ENCODE data around the gene ZNF605.
A peak's percentile ranks its signal among the peaks of the same experiment; 100 is the strongest.
"Not testable (repeated sequence)": the region's sequence is repeated elsewhere in the genome, so short reads cannot be mapped to it uniquely, and the experiment has no call there.

The ZNF605 gene

GRCh38 chr12:132956011-132956788, at the start of gene ZNF605:
Gene ZNF605, minus strand, starts transcription at chr12:132956306. Its CDS starts 10,671 bp downstream, at chr12:132945635.
- DNase-seq, result peak; percentile 39 to 95 (median 84)

DNA sequence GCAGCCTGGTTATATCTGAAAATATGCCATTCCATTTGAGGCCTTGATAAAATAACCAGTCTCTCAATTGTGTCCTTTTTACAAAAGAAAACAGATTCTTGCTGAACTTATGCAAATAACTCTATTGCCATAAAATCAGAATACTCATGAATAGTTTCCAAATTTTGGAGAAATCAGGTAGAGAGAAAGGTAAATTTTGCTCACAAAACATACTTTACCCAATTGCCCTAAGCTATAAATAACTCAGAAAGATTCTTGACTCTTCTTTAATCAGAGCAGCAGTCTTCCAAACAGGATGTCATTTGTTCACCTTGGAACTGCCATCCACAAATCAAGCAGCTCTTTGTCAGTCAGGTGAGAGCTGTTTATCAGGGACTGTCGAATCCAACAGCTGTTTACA, 42.6 kb upstream of the ZNF605 start:
- no peak for DNase-seq

- DNase-seq, result no peak
Observed at GRCh38 chr12:132986885-132987225, 30.7 kb upstream of the ZNF605 start.

DNA sequence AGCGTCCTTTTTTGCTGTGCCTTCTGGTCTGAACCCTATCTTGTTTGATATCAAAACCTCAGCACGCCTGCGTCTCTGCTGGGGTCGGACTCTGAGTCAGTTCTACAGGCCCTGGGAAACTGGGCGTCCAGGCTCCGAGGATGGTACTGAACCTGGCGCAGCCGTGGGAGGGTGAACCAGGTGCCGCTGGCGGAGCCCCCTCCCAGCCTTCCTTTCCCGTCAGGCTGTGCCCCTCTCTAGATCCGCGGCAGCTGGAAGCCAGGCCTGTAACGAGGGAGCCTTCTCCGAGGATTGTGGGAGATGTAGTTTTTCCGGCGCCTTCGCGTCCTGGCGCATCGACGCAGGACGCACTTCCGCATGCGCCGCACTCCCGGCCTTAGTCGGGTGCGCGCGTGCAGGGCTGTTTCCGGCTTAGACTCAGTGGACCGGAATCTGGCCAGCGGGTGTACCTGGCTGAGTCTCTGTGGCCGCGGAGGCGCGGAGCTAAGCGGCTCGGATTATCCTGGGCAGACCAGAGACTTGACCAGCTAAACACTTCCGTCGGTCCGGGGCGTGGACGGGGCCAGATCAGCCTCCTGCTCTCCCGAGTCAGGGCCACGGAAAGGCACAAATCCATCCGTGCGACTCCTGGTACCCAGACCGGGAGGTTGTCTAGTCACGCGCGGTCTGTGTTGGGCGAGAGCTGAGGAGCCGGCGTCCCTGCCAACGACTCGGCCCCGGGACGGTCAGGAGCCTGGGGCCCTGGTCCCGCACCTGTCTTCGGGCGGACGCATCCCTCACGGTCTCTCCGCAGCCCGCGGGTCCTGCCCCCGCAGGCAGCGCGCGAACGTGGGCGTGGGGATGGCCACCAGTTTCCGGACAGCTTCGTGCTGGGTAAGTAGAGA, 30.1 kb upstream of the ZNF605 start, which contains the start of gene ZNF26:
ZNF26 (plus strand) TSS at position 367 of the 884 bp plus-strand sequence; CDS start at position 841, 474 bp downstream.
- DNase-seq, result peak; percentile 62 to 96 (median 88)

DNA sequence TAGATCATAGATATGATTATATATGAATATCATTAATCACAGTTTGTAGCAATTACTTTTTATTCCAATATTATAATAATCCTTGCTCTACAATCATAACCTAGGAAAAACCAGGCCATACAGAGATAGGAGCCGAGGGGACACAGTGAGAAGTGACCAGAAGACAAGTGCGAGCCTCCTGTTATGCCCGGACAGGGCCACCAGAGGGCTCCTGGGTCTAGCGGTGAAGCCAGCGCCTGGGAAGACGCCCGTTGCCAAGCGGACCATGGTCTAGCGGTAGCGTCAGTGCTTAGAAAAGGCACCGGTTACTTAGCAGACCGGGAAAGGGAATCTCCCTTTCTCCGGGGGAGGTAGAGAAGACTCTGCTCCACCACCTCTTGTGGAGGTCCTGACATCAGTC, 20.8 kb upstream of the ZNF605 start:
- DNase-seq, result peak in 4 of 56 donors; percentile 1 to 32 (median 14)

GRCh38 chr12:132972374-132972773, 16.3 kb upstream of the ZNF605 start:
- no peak for DNase-seq

GRCh38 chr12:132967736-132968135, 11.6 kb upstream of the ZNF605 start:
- DNase-seq, result no peak

GRCh38 chr12:132966676-132967415, 10.7 kb upstream of the ZNF605 start:
- DNase-seq, result no peak

GRCh38 chr12:132965796-132966195, 9.7 kb upstream of the ZNF605 start:
- no peak for DNase-seq

DNA sequence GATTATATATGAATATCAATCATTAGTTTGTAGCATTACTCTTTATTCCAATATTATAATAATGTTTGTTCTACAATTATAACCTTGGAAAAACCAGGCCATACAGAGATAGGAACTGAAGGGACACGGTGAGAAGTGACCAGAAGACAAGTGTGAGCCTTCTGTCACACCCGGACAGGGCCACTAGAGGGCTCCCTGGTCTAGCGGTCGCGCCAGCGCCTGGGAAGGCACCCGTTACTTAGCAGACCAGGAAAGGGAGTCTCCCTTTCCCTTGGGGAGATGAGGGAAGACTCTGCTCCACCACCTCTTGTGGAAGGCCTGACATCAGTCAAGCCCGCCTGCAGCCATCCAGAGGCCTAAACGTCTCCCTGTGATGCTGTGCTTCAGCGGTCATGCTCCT, 7.8 kb upstream of the ZNF605 start:
- DNase-seq, result peak in 11 of 56 donors; percentile 1 to 46 (median 15)

GRCh38 chr12:132961790-132962189, 5.7 kb upstream of the ZNF605 start:
- DNase-seq, result not testable (repeated sequence)

DNA sequence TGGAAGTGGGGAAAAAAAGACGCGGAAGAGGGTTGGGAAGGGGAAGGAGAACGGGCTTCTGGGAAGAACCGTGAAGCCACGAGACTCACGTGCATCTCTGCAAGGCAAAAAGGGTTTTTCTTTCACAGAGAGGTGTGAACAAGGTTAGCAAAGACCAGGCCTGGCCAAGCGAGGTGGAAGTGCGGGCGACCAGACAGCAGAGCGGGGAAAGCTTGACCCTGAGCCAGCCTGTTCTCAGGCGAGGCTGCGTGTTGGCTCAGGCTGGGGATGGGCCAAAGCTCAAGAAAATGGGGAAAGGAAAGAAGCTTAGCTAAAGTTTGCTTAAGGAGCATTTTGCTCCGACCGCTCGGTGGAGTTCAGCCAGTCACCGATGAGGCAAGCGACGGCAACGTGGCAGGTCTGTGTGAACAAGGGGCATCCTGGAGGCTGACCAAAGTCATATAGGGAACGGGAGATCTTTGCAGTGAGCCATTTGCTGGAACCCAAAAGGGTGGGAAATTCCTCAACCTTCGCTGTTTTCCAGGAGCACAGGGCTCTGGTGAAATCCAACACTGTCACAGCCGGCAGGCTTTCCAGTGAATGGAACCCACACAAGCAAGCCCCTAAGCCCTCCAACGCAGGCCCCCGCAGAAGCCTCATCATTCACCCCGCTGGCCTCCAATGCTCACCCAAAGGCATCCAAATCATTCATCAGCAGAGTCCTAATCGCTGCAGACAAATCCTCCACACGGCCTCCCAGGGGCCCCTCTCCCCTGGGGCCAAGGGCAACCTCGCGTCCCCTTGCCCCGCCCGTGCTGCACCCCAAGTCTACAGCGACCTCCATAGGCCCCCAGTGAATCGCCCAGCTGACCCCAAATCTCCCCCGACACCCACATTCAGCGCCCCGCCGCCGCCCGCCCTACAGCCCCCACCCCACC, 754 bp downstream of the ZNF605 start:
- peak in 30 of 56 donors; percentile 7 to 74 (median 42) for DNase-seq

DNA sequence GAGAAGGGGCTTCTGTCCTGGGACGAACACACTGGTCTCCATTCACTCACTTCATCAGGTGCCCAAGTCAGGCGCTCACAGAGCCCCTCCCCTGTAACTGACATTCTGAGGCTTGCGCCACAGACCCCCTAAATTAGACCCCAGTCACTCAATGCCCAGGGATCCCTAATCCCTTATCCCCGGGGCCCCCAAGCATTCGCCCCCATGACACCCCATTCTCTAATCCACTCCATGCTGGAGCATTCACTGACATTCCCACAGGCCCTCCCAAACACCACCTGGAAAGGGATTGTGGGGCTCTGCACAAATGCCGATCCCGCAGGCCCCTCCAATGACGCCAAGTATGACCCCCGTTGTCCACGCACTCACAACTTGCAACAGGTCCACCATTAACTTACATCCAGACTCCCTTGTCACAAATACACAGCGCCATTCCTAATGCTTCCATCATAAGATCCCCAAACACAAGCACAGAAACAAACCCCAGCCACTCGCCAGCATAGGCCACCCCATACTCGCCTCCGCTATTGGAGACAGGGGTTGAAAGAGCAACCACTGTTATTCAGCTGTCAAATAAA, 1.5 kb downstream of the ZNF605 start:
- DNase-seq, result no peak

DNA sequence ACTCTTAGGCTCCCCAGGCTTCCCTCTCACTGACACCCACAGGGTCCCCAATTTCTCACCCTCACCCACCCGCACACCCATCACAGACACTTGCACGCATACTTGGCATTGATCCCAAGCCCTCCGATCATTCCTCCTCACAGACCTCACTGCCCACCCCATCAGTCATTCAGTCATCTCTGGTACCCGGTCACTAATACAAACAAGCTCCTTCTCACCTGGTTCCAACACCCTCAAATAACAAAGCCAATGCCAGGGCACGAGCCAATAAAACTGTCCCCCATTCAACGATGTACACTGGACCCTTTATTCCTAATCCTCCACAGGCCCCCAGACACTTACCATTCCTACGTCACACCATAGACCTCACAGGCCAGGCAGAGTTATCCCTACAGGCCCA, 2.3 kb downstream of the ZNF605 start:
- DNase-seq, result no peak

GRCh38 chr12:132953163-132953425, 3.0 kb downstream of the ZNF605 start:
- DNase-seq, result no peak

- DNase-seq, result no peak
Observed at GRCh38 chr12:132952371-132953162, 3.5 kb downstream of the ZNF605 start.

DNA sequence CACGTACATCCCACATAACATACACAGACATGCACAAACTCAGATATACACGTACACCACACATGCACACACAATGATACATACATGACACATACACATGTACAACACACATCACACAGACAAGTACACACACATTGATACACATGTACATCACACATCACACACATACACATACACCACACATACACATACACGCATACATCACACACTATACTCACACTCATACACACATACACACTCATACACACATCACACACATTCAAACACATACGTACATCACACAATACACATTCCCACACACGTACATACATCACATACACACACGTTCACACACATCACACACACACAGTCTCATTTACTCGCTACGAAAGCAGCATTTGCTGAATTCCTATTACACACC, 4.5 kb downstream of the ZNF605 start:
- no peak for DNase-seq

- DNase-seq, result no peak
Observed at GRCh38 chr12:132950844-132951535, 5.1 kb downstream of the ZNF605 start.
